ENCODE measurements around the gene CPSF4L. TPM values are rescaled to one million over a fixed set of nuclear protein-coding genes. Genes with fewer than 3 reads are reported as not detected.

CPSF4L gene
- total and polyA plus RNA-seq, 2 of the 13 experiments (the other 11 are each of a cell fraction or from before 2014, with no cell fraction given) = 0.73 to 1.6 TPM

- TF ChIP-seq ZNF513 (CRISPR knock-in tag; conservative IDR thresholded peaks at IDR 0.05) (0 out of 2 replicates have a peak, but pooled peaks have one; percentile 65), PRDM4 (CRISPR knock-in tag; IDR thresholded peaks at IDR 0.05; ENCODE audit: borderline replicate concordance) (no peak), DMAP1 (CRISPR knock-in tag; IDR thresholded peaks at IDR 0.05) (peak; percentile 95), PPARG (CRISPR knock-in tag; conservative IDR thresholded peaks at IDR 0.05) (peak; percentile 96), HNF1B (CRISPR knock-in tag; IDR thresholded peaks at IDR 0.05) (peak; percentile 98), ZNF496 (CRISPR knock-in tag; IDR thresholded peaks at IDR 0.05; ENCODE audit: insufficient replicate concordance) (no peak), ZNF44 (CRISPR knock-in tag; IDR thresholded peaks at IDR 0.05) (peak; percentile 87; the same call in 1 of the 2 replicates), NBN (conservative IDR thresholded peaks at IDR 0.05) (no peak), ERF (CRISPR knock-in tag; IDR thresholded peaks at IDR 0.05) (peak; percentile 90), MED8 (CRISPR knock-in tag; IDR thresholded peaks at IDR 0.05; ENCODE audit: insufficient replicate concordance) (no peak), ZNF230 (CRISPR knock-in tag; IDR thresholded peaks at IDR 0.05) (no peak), ZNF580 (CRISPR knock-in tag; IDR thresholded peaks at IDR 0.05; ENCODE audit: borderline replicate concordance, low read depth) (peak; percentile 83; the same call in 1 of the 2 replicates), KLF16 (CRISPR knock-in tag; IDR thresholded peaks at IDR 0.05) (peak in 1 of 2 experiments; percentile 94; a peak in 2 of 4 replicates), ZBTB49 (CRISPR knock-in tag; IDR thresholded peaks at IDR 0.05; ENCODE audit: borderline replicate concordance) (0 out of 2 replicates have a peak, but pooled peaks have one; percentile 33), SIX4 (CRISPR knock-in tag; IDR thresholded peaks at IDR 0.05) (peak; percentile 77), RCOR2 (CRISPR knock-in tag; IDR thresholded peaks at IDR 0.05) (peak; percentile 98), SOX13 (IDR thresholded peaks at IDR 0.05) (peak; percentile 88), SOX13 (CRISPR knock-in tag; conservative IDR thresholded peaks at IDR 0.05 in 1 of 2, IDR thresholded peaks at IDR 0.05 in 1 of 2) (peak in 1 of 2 experiments; percentile 99; a peak in 2 of 4 replicates), HMG20B (CRISPR knock-in tag; conservative IDR thresholded peaks at IDR 0.05) (peak; percentile 96)
Observed at GRCh38 chr17:73288534-73289302, 27.0 kb upstream of the CPSF4L start (continued).

All from HepG2 (cell line).